Breast epithelium (tissue), 3 donors: ENCODE measurements around the gene DPPA5.

Experiments used
- POLR2A ChIP-seq: fragments of 450-650 bp; IDR thresholded peaks from one replicate; pipeline ENCODE4 v1.6.1; 2016; ENCODE audit warnings: antibody characterized with exemption, mild to moderate bottlenecking, moderate library complexity
- POLR2AphosphoS5 ChIP-seq, 3 donors: sonication (generic); formaldehyde crosslinking; IDR thresholded peaks; one replicate each; pipeline ENCODE4 v1.6.1; 2017; ENCODE audit warnings: antibody characterized with exemption in 3 of 3

- TF ChIP-seq POLR2AphosphoS5 (IDR thresholded peaks at IDR 0.05), result no peak
- TF ChIP-seq POLR2A, result no peak
These were observed 12.7 kb downstream of the DPPA5 start for GRCh38 chr6:73341335-73341734.
